ENCODE data around the gene YWHAQ. TPM values are rescaled to one million over a fixed set of nuclear protein-coding genes. Genes with fewer than 3 reads are reported as not detected.
A peak's percentile ranks its signal among the peaks of the same experiment; 100 is the strongest.
"Not testable (repeated sequence)": the region's sequence is repeated elsewhere in the genome, so short reads cannot be mapped to it uniquely, and the experiment has no call there.

The YWHAQ gene
- total and polyA plus RNA-seq, 8 donors, result 104 to 226 (median 150) TPM

GRCh38 chr2:9555297-9556120 lies 75.3 kb downstream of the YWHAQ start, which contains the start of gene ADAM17:
ADAM17 (minus strand) TSS chr2:9555830; CDS start chr2:9555605, 225 bp downstream.
- no peaks in the 10 kb centered on the region for H3K36me3 ChIP-seq
- H3K27me3 ChIP-seq, result no peaks in the 10 kb centered on the region
- H3K4me3 ChIP-seq, result peak within 1 kb of the TSS; percentile 77 to 93 (median 78)
- 0 to 1% (median 0%) methylated on average over 55 to 72 of the region's 73 CpGs for WGBS, 5 donors
- H3K27ac ChIP-seq, result peak within 1 kb of the TSS; percentile 97 to 99 (median 99)
- intact Hi-C loops (cut with DNase I; ENCODE audit: low total_unique reads), result no loop called here
- peak; percentile 97 to 99 for DNase-seq
- TF ChIP-seq POLR2A (IDR thresholded peaks at IDR 0.05), result peak in 2 of 4 donors; percentile 67 to 91
- TF ChIP-seq POLR2AphosphoS5 (IDR thresholded peaks at IDR 0.05), result peak; percentile 93 to 98 (median 98)
- peak; percentile 72 for TF ChIP-seq EP300 (IDR thresholded peaks at IDR 0.05)
- TF ChIP-seq CTCF (IDR thresholded peaks at IDR 0.05), result peak in 3 of 7 experiments; percentile 67 to 73 (median 67)
- no peaks in the 10 kb centered on the region for H3K9me3 ChIP-seq
- H3K4me1 ChIP-seq, result peaks cover 38 to 63% (median 52%) of the 10 kb centered on the region in 4 donors

GRCh38 chr2:9554921-9555296 lies 75.9 kb downstream of the YWHAQ start:
- TF ChIP-seq EP300 (IDR thresholded peaks at IDR 0.05) (no peak), POLR2AphosphoS5 (IDR thresholded peaks at IDR 0.05) (peak in 2 of 3 donors; percentile 28 to 46), CTCF (IDR thresholded peaks at IDR 0.05) (no peak)
- Histone ChIP-seq H3K4me3 (peak overlapping the region; percentile 77 to 93 (median 78)), H3K27me3 (no peaks in the 10 kb centered on the region), H3K36me3 (no peaks in the 10 kb centered on the region), H3K9me3 (no peaks in the 10 kb centered on the region), H3K4me1 (peaks cover 38 to 69% (median 54%) of the 10 kb centered on the region in 4 donors), H3K27ac (peak overlapping the region; percentile 97 to 99 (median 99))
- 0 to 1% (median 0%) methylated on average over 9 of the region's 9 CpGs for WGBS, 5 donors
- intact Hi-C loops (cut with DNase I; ENCODE audit: low total_unique reads), result no loop called here
- peak in 1 of 2 donors; percentile 88 for DNase-seq

- 30 to 45% (median 36%) methylated on average over 2 of the region's 2 CpGs for WGBS, 5 donors
- Histone ChIP-seq H3K27ac (peak overlapping the region in 4 of 5 donors; percentile 38 to 99 (median 85)), H3K9me3 (no peaks in the 10 kb centered on the region), H3K27me3 (no peaks in the 10 kb centered on the region), H3K4me3 (no peak overlapping the region), H3K36me3 (no peaks in the 10 kb centered on the region), H3K4me1 (peaks cover 38 to 86% (median 63%) of the 10 kb centered on the region in 4 donors)
- TF ChIP-seq CTCF (IDR thresholded peaks at IDR 0.05) (no peak), POLR2A (IDR thresholded peaks at IDR 0.05) (no peak), POLR2AphosphoS5 (IDR thresholded peaks at IDR 0.05) (peak in 2 of 3 donors; percentile 26 to 62)
- intact Hi-C loops (cut with DNase I; ENCODE audit: low total_unique reads), result no loop called here
- no peak for DNase-seq
These were observed 78.3 kb downstream of the YWHAQ start for GRCh38 chr2:9552219-9553178.

- H3K27me3 ChIP-seq; DNase-seq; intact Hi-C loops (cut with DNase I; ENCODE audit: low total_unique reads); H3K4me3 ChIP-seq; H3K36me3 ChIP-seq; H3K9me3 ChIP-seq: not testable (repeated sequence)
- Histone ChIP-seq H3K27ac (peak overlapping the region in 2 of 5 donors; percentile 97 to 99), H3K4me1 (peaks cover 35 to 84% (median 57%) of the 10 kb centered on the region in 4 donors)
- WGBS, 5 donors, result 77 to 84% (median 82%) methylated on average over 7 of the region's 7 CpGs
These were observed 79.9 kb downstream of the YWHAQ start for GRCh38 chr2:9550859-9551391.
